ENCODE data around the gene SLC1A6.

Gene SLC1A6

GRCh38 chr19:14979476-14980255 is at the start of gene SLC1A6:
Gene SLC1A6, minus strand, starts transcription at chr19:14979864. Its CDS starts 6,954 bp downstream, at chr19:14972910.
- H3K4me2 ChIP-seq (ENCODE audit: low read length): no peak within 1 kb of the TSS
- H3K27me3 ChIP-seq (ENCODE audit: insufficient read depth, low read length): no peaks in the 10 kb centered on the region
- no peaks in the 10 kb centered on the region for H3K9me3 ChIP-seq (ENCODE audit: low read length)
- H4K20me1 ChIP-seq (ENCODE audit: insufficient read depth, low read length): no peaks in the 10 kb centered on the region
- TF ChIP-seq CTCF (IDR thresholded peaks at IDR 0.05; ENCODE audit: low read length) (no peak), EZH2 (IDR thresholded peaks at IDR 0.05; ENCODE audit: borderline replicate concordance, low read length) (no peak)
- H3F3A ChIP-seq (ENCODE audit: insufficient read depth, low read length): no peaks in the 10 kb centered on the region
- H3K4me1 ChIP-seq (ENCODE audit: insufficient read depth, low read length, severe bottlenecking): no peaks in the 10 kb centered on the region
- no peak within 1 kb of the TSS for H3K27ac ChIP-seq (ENCODE audit: low read depth, low read length, poor library complexity, severe bottlenecking)
- no peak within 1 kb of the TSS for H2AFZ ChIP-seq (ENCODE audit: low read length)
- no peaks in the 10 kb centered on the region for H3K79me2 ChIP-seq (ENCODE audit: insufficient read depth, low read length)
- no peaks in the 10 kb centered on the region for H3K9me2 ChIP-seq (ENCODE audit: low read depth, low read length)
- H3K4me3 ChIP-seq (ENCODE audit: low read depth, low read length, poor library complexity, severe bottlenecking): no peak within 1 kb of the TSS
- H3K36me3 ChIP-seq (ENCODE audit: insufficient read depth, low read length): no peaks in the 10 kb centered on the region
- H3K9ac ChIP-seq (ENCODE audit: low read length): no peak within 1 kb of the TSS

- no peaks in the 10 kb centered on the region for H3F3A ChIP-seq (ENCODE audit: insufficient read depth, low read length)
- no peaks in the 10 kb centered on the region; the same call in 1 of the 2 replicates for H3K27me3 ChIP-seq (ENCODE audit: insufficient read depth, low read length)
- H2AFZ ChIP-seq (ENCODE audit: low read length): no peak overlapping the region
- no peak overlapping the region for H3K4me3 ChIP-seq (ENCODE audit: low read depth, low read length, poor library complexity, severe bottlenecking)
- H3K9me2 ChIP-seq (ENCODE audit: low read depth, low read length): no peaks in the 10 kb centered on the region
- H3K4me2 ChIP-seq (ENCODE audit: low read length): no peak overlapping the region
- no peaks in the 10 kb centered on the region for H3K9me3 ChIP-seq (ENCODE audit: low read length)
- no peaks in the 10 kb centered on the region for H3K36me3 ChIP-seq (ENCODE audit: insufficient read depth, low read length)
- no peak overlapping the region for H3K27ac ChIP-seq (ENCODE audit: low read depth, low read length, poor library complexity, severe bottlenecking)
- TF ChIP-seq CTCF (IDR thresholded peaks at IDR 0.05; ENCODE audit: low read length): no peak
- no peak for TF ChIP-seq EZH2 (IDR thresholded peaks at IDR 0.05; ENCODE audit: borderline replicate concordance, low read length)
- H3K4me1 ChIP-seq (ENCODE audit: insufficient read depth, low read length, severe bottlenecking): no peaks in the 10 kb centered on the region
- H4K20me1 ChIP-seq (ENCODE audit: insufficient read depth, low read length): no peaks in the 10 kb centered on the region
- H3K79me2 ChIP-seq (ENCODE audit: insufficient read depth, low read length): no peaks in the 10 kb centered on the region
- H3K9ac ChIP-seq (ENCODE audit: low read length): no peak overlapping the region
These were observed 48.8 kb upstream of the SLC1A6 start for GRCh38 chr19:15028490-15028889.

- Histone ChIP-seq H3K27ac (ENCODE audit: low read depth, low read length, poor library complexity, severe bottlenecking) (no peak overlapping the region), H3F3A (ENCODE audit: insufficient read depth, low read length) (no peaks in the 10 kb centered on the region), H3K27me3 (ENCODE audit: insufficient read depth, low read length) (no peaks in the 10 kb centered on the region; the same call in 1 of the 2 replicates), H3K4me3 (ENCODE audit: low read depth, low read length, poor library complexity, severe bottlenecking) (no peak overlapping the region), H3K9me2 (ENCODE audit: low read depth, low read length) (no peaks in the 10 kb centered on the region), H3K79me2 (ENCODE audit: insufficient read depth, low read length) (no peaks in the 10 kb centered on the region), H3K9ac (ENCODE audit: low read length) (no peak overlapping the region), H3K4me1 (ENCODE audit: insufficient read depth, low read length, severe bottlenecking) (no peaks in the 10 kb centered on the region), H4K20me1 (ENCODE audit: insufficient read depth, low read length) (no peaks in the 10 kb centered on the region), H3K36me3 (ENCODE audit: insufficient read depth, low read length) (no peaks in the 10 kb centered on the region), H2AFZ (ENCODE audit: low read length) (no peak overlapping the region), H3K4me2 (ENCODE audit: low read length) (no peak overlapping the region), H3K9me3 (ENCODE audit: low read length) (no peaks in the 10 kb centered on the region)
- no peak for TF ChIP-seq EZH2 (IDR thresholded peaks at IDR 0.05; ENCODE audit: borderline replicate concordance, low read length)
- peak; percentile 44; the same call in 1 of the 2 replicates for TF ChIP-seq CTCF (IDR thresholded peaks at IDR 0.05; ENCODE audit: low read length)
These were observed 45.6 kb upstream of the SLC1A6 start for GRCh38 chr19:15025217-15025616.
